Mammary epithelial cell (primary cell): ENCODE results near the gene CDH16.

ENCODE experiments used
- CTCF ChIP-seq, 2 donors: IDR thresholded peaks in 1 of 2; conservative IDR thresholded peaks in 1 of 2; 2 replicates each; pipeline ENCODE4 v1.5.1; 2011 to 2012; ENCODE audit warnings: inconsistent platforms in 2 of 2, low read length in 2 of 2, mild to moderate bottlenecking in 2 of 2, control low read depth in 1 of 2, low read depth in 1 of 2; ENCODE audit not compliant: insufficient read depth in 1 of 2; ENCODE audit errors: extremely low read depth in 1 of 2
- EZH2 ChIP-seq: IDR thresholded peaks from 2 replicates; pipeline ENCODE4 v1.6.1; 2012; ENCODE audit warnings: low read length, inconsistent platforms, borderline replicate concordance

GRCh38 chr16:66872943-66873684 is 45.6 kb downstream of the CDH16 start:
- TF ChIP-seq EZH2: no peak
- TF ChIP-seq CTCF (conservative IDR thresholded peaks at IDR 0.05 in 1 of 2, IDR thresholded peaks at IDR 0.05 in 1 of 2; ENCODE audit: extremely low read depth in 1 of 2, insufficient read depth in 1 of 2, low read depth in 1 of 2, low read length in 2 of 2): peak; percentile 87 to 95
